HepG2 (cell line): ENCODE measurements around the gene ADGRB2. TPM values are rescaled to one million over a fixed set of nuclear protein-coding genes. Genes with fewer than 3 reads are reported as not detected.

Source experiments
- ATAC-seq: fragments of 200-7000 bp; cut with Tn5 transposase; 3 replicates; pipeline ENCODE4 v1.9.1; 2020; ENCODE audit warnings: mild to moderate bottlenecking, moderate library complexity
- BruUV-seq: library from RNA; stranded (reverse); fragments of 400-500 nt; replicated peaks from 2 replicates; lab custom pipeline; 2021; lab: Mats Ljungman, UMichigan
- CTCF ChIA-PET: fragments of 300-600 bp; formaldehyde crosslinking; extraction: SDS; loops from one replicate; lab custom pipeline; 2021; ENCODE audit warnings: low total read pairs, inconsistent platforms, low intra/inter-chr PET ratio; lab: Yijun Ruan, JAX
- POLR2A ChIA-PET: fragments of 350-600 bp; sonication (Branson Sonifier 250); formaldehyde crosslinking; loops from one replicate; lab custom pipeline; 2020; ENCODE audit warnings: antibody characterized with exemption, inconsistent platforms; lab: Yijun Ruan, JAX
- DNase-seq: peaks from one replicate; pipeline ENCODE4 v3.0.0-alpha.2; 2015; ENCODE audit warnings: low spot score
- FAIRE-seq: peaks from 3 replicates; lab custom pipeline; 2011; peaks lifted over from hg19 to GRCh38; lab: Jason Lieb, UNC
- H2AFZ ChIP-seq: one replicate; pipeline ENCODE4 v1.6.1; 2011; ENCODE audit warnings: low read length, inconsistent platforms
- H3K27ac ChIP-seq: fragments of 300-600 bp; 3 replicates; pipeline ENCODE4 v1.8.0; 2011; ENCODE audit warnings: mixed run types, mild to moderate bottlenecking, mixed read lengths, low read length, inconsistent platforms; ENCODE audit not compliant: insufficient read depth; ENCODE audit errors: extremely low read length
- H3K27me3 ChIP-seq, 2 experiments: fragments of 200-600 bp in 1 of 2; 2 replicates in 1 of 2; 3 replicates in 1 of 2; pipeline versions ENCODE4 v1.6.0 to v1.8.0; 2011; ENCODE audit warnings: low read length in 2 of 2, mild to moderate bottlenecking in 2 of 2, moderate library complexity in 2 of 2, inconsistent platforms in 1 of 2; ENCODE audit not compliant: insufficient read depth in 2 of 2, control insufficient read depth in 1 of 2
- H3K36me3 ChIP-seq, 2 experiments: fragments of 200-600 bp in 1 of 2; replicated peaks in 1 of 2; 2 replicates in 1 of 2; 3 replicates in 1 of 2; pipeline versions ENCODE4 v1.5.1 to v1.8.0; 2011; ENCODE audit warnings: low read length in 2 of 2, inconsistent platforms in 1 of 2; ENCODE audit not compliant: insufficient read depth in 2 of 2, control insufficient read depth in 1 of 2
- H3K4me1 ChIP-seq: 2 replicates; pipeline ENCODE4 v1.5.1; 2012; ENCODE audit warnings: low read length, inconsistent platforms; ENCODE audit not compliant: insufficient read depth
- H3K4me2 ChIP-seq: 2 replicates; pipeline ENCODE4 v1.6.0; 2011; ENCODE audit warnings: low read depth, low read length, inconsistent platforms
- H3K4me3 ChIP-seq, 3 experiments: fragments of 200-600 bp in 1 of 3; sonication (generic), shearing (Covaris generic) in 1 of 3; replicated peaks in 1 of 3; 2 replicates each; pipeline ENCODE4 v1.5.1; 2011 to 2016; ENCODE audit warnings: low read length in 3 of 3, inconsistent platforms in 2 of 3, low read depth in 2 of 3, mild to moderate bottlenecking in 2 of 3, control low read depth in 1 of 3, mixed read lengths in 1 of 3; ENCODE audit not compliant: insufficient read depth in 1 of 3
- H3K79me2 ChIP-seq: one replicate; pipeline ENCODE4 v1.6.1; 2011; ENCODE audit warnings: low read length, inconsistent platforms; ENCODE audit not compliant: insufficient read depth
- H3K9ac ChIP-seq: 2 replicates; pipeline ENCODE4 v1.6.0; 2011; ENCODE audit warnings: mild to moderate bottlenecking, low read depth, low read length, inconsistent platforms; ENCODE audit not compliant: insufficient read depth
- H3K9me3 ChIP-seq: 2 replicates; pipeline ENCODE4 v1.5.1; 2012; ENCODE audit warnings: mild to moderate bottlenecking, low read length
- H4K20me1 ChIP-seq: 2 replicates; pipeline ENCODE4 v1.6.0; 2011; ENCODE audit warnings: inconsistent platforms, mild to moderate bottlenecking, low read length, moderate library complexity; ENCODE audit not compliant: insufficient read depth
- E2F5 ChIP-seq: sonication (generic); formaldehyde crosslinking; conservative IDR thresholded peaks from 2 replicates; pipeline ENCODE4 v1.4.0; 2020; ENCODE audit warnings: missing genetic modification reagents
- IKZF5 ChIP-seq: IDR thresholded peaks from 2 replicates; pipeline ENCODE4 v1.6.1; 2018; ENCODE audit warnings: missing genetic modification reagents, mild to moderate bottlenecking, missing compliant biosample characterization
- NAIF1 ChIP-seq: sonication (generic); formaldehyde crosslinking; IDR thresholded peaks from 2 replicates; pipeline ENCODE4 v1.5.0; 2020; ENCODE audit warnings: mild to moderate bottlenecking, missing genetic modification reagents, borderline replicate concordance
- SOX6 ChIP-seq, 2 experiments: fragments of 450-650 bp in 1 of 2; sonication (generic) in 1 of 2; formaldehyde crosslinking in 1 of 2; IDR thresholded peaks; 2 replicates each; pipeline versions ENCODE4 v1.4.0 to v1.6.1; 2017 to 2020; ENCODE audit warnings: antibody characterized with exemption in 1 of 2, mild to moderate bottlenecking in 1 of 2, missing genetic modification reagents in 1 of 2
- ZFP82 ChIP-seq: sonication (generic); formaldehyde crosslinking; IDR thresholded peaks from 2 replicates; pipeline ENCODE4 v1.5.1; 2020; ENCODE audit warnings: mild to moderate bottlenecking, missing genetic modification reagents, borderline replicate concordance
- WGBS: methylation state at CpG from one replicate; pipeline ENCODE4 v1.1.6; 2017; ENCODE audit warnings: low lambda C conversion rate; 5-methylcytosine and 5-hydroxymethylcytosine counted together
- in situ Hi-C: cut with HindIII; loops from 2 replicates; pipeline ENCODE4 v1.10.0; 2017; ENCODE audit warnings: low pct_unique_long_range_greater_than_20kb; ENCODE audit not compliant: extremely low pct_ligation_motif_present
- intact Hi-C: fragments of 100-400 bp; cut with micrococcal nuclease; formaldehyde crosslinking; loops from one replicate; pipeline ENCODE4 v1.10.0; 2022; ENCODE audit not compliant: unreplicated experiment
- polyA plus RNA-seq, 8 experiments: library from polyadenylated mRNA; depleted of rRNA in 3 of 8; stranded (reverse) in 7 of 8; unstranded in 1 of 8; fragments of >200 nt; fragmentation: Illumina TruSeq in 4 of 8; extraction: Trizol in 4 of 8; gene quantifications; 2 replicates each; pipeline versions ENCODE4 v1.2.1 to v1.2.3, GENCODE V29; 2011 to 2016; ENCODE audit warnings: low read depth in 4 of 8, missing spikeins in 1 of 8, mixed read lengths in 1 of 8; ENCODE audit not compliant: insufficient read depth in 1 of 8
- total RNA-seq, 5 experiments: library from RNA; depleted of rRNA; stranded (reverse); fragments of >200 nt; fragmentation: Illumina TruSeq; extraction: Trizol; gene quantifications; 2 replicates each; pipeline ENCODE4 v1.2.3, GENCODE V29; 2016; ENCODE audit warnings: low read depth in 1 of 5

ADGRB2 gene
- total and polyA plus RNA-seq, 2 of the 13 experiments (the other 11 are each of a cell fraction or from before 2014, with no cell fraction given), result 0.03 to 0.09 TPM

- no peak for TF ChIP-seq IKZF5
- TF ChIP-seq NAIF1, result no peak
- no peak for TF ChIP-seq SOX6 (IDR thresholded peaks at IDR 0.05)
- no peak for TF ChIP-seq SOX6 (CRISPR knock-in tag; IDR thresholded peaks at IDR 0.05)
These were observed 16.5 kb upstream of the ADGRB2 start (continued) for GRCh38 chr1:31780632-31781031.

DNA sequence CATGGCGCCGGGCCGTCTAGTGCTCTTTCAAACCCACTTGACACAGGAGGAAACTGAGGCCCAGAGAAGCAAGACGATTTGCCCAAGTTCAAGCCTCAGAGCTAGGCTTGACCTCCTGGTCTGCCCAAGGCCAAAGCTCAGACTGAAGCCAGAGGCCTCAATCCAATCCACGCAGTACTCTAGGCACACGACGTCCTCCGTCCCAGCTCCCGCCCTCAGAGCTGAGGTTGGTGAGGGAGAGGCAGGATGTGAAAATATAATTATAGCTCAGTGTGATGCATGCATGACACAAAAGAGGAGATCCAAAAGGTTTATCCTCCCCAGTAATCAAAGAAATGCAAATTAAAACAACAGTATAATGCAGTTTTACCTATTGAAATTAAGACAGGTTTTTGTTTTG lies 15.5 kb upstream of the ADGRB2 start:
- ATAC-seq, result no peak
- ChIA-PET POLR2A (no interaction called here), CTCF (no interaction called here)
- Histone ChIP-seq H3K4me2 (no peak overlapping the region), H3K27me3 (peaks cover 9 to 33% of the 10 kb centered on the region in 2 experiments), H3K79me2 (no peaks in the 10 kb centered on the region), H3K36me3 (no peaks in the 10 kb centered on the region), H3K4me3 (no peak overlapping the region), H2AFZ (no peak overlapping the region), H3K9ac (no peak overlapping the region), H3K27ac (no peak overlapping the region), H3K4me1 (no peaks in the 10 kb centered on the region), H3K9me3 (no peaks in the 10 kb centered on the region), H4K20me1 (no peaks in the 10 kb centered on the region)
- no peak for DNase-seq
- FAIRE-seq, result no peak
- no TSS peak for BruUV-seq
- in situ Hi-C loops (no loop called here), intact Hi-C loops (no loop called here)
- TF ChIP-seq ZFP82 (CRISPR knock-in tag), result no peak
- TF ChIP-seq E2F5 (CRISPR knock-in tag), result no peak
- WGBS, result 24% methylated on average over 4 of the region's 9 CpGs
